Common myeloid progenitor, CD34-positive (primary cell): Measurements from ENCODE around the gene DENND10.

Experiments used
- CTCF ChIA-PET: fragments of 350-600 bp; sonication (Branson Sonifier 250); formaldehyde crosslinking; loops from one replicate; lab custom pipeline; 2021; ENCODE audit warnings: antibody characterized with exemption; lab: Charles Lee
- POLR2A ChIA-PET: fragments of 350-600 bp; sonication (Branson Sonifier 250); formaldehyde crosslinking; loops from one replicate; lab custom pipeline; 2021; ENCODE audit warnings: antibody characterized with exemption; lab: Charles Lee
- DNase-seq, 3 donors: peaks; one replicate each; pipeline versions ENCODE4 v3.0.0 to v3.0.0-alpha.2; 2013
- H3K27ac ChIP-seq, 2 experiments: 1 replicate in 1 of 2; 2 replicates in 1 of 2; pipeline ENCODE4 v1.7.0; 2013; ENCODE audit warnings: inconsistent platforms in 2 of 2, low read length in 2 of 2, mild to moderate bottlenecking in 2 of 2, low read depth in 1 of 2, moderate library complexity in 1 of 2; ENCODE audit not compliant: severe bottlenecking in 2 of 2, insufficient read depth in 1 of 2, poor library complexity in 1 of 2
- H3K27me3 ChIP-seq, 5 experiments: replicated peaks in 2 of 5; 1 replicate in 3 of 5; 2 replicates in 2 of 5; pipeline versions ENCODE4 v1.6.1 to v1.7.0; 2013; ENCODE audit warnings: low read length in 4 of 5, mild to moderate bottlenecking in 2 of 5, moderate library complexity in 2 of 5, inconsistent platforms in 1 of 5; ENCODE audit not compliant: insufficient read depth in 5 of 5, control insufficient read depth in 4 of 5
- H3K36me3 ChIP-seq, 4 experiments: 1 replicate in 2 of 4; 2 replicates in 2 of 4; pipeline versions ENCODE4 v1.6.1 to v1.7.0; 2013; ENCODE audit warnings: low read length in 3 of 4, control low read depth in 1 of 4, mild to moderate bottlenecking in 1 of 4; ENCODE audit not compliant: control insufficient read depth in 4 of 4, insufficient read depth in 4 of 4
- H3K4me1 ChIP-seq, 4 experiments: 1 replicate in 3 of 4; 2 replicates in 1 of 4; pipeline versions ENCODE4 v1.6.1 to v1.7.1; 2013; ENCODE audit warnings: low read length in 3 of 4, mild to moderate bottlenecking in 3 of 4, control low read depth in 1 of 4, inconsistent platforms in 1 of 4, moderate library complexity in 1 of 4; ENCODE audit not compliant: control insufficient read depth in 4 of 4, insufficient read depth in 4 of 4; ENCODE audit errors: control extremely low read depth in 1 of 4
- H3K4me3 ChIP-seq, 7 experiments: 1 replicate in 4 of 7; 2 replicates in 3 of 7; pipeline versions ENCODE4 v1.5.1 to v1.7.0; 2013; ENCODE audit warnings: mild to moderate bottlenecking in 7 of 7, low read length in 6 of 7, moderate library complexity in 6 of 7, inconsistent platforms in 2 of 7, low read depth in 2 of 7, control low read depth in 1 of 7; ENCODE audit not compliant: insufficient read depth in 4 of 7, control insufficient read depth in 1 of 7; ENCODE audit errors: extremely low read depth in 1 of 7
- H3K9me3 ChIP-seq, 5 experiments: 1 replicate in 4 of 5; 2 replicates in 1 of 5; pipeline versions ENCODE4 v1.6.1 to v1.7.1; 2013; ENCODE audit warnings: low read length in 4 of 5, mild to moderate bottlenecking in 2 of 5, inconsistent platforms in 1 of 5, low read depth in 1 of 5, moderate library complexity in 1 of 5; ENCODE audit not compliant: control insufficient read depth in 4 of 5, insufficient read depth in 2 of 5; ENCODE audit errors: control extremely low read depth in 1 of 5
- WGBS: methylation state at CpG from one replicate; pipeline ENCODE4 v1.1.5; 2013; ENCODE audit not compliant: insufficient coverage; 5-methylcytosine and 5-hydroxymethylcytosine counted together

The DENND10 gene

DNA sequence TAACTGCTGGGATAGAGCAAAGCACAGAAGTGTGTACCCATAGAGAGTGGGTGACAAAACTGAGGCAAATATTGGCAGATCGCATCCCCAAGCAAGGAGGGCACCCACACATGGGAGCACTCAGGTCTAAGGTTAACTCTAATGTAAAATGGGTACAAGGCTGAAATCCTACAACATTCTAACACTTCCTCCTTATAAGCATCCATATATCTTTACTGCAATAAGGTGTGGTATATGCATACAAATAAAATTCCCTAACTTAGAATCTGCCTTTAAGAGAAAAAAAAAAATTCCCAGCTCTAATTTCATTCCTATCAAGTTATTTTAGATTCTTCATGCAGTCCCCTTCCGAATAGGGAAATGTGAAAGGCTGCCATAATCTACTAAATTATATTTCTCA is 42.0 kb upstream of the DENND10 start:
- no peak for DNase-seq
- H3K36me3 ChIP-seq, result peaks cover 44 to 92% (median 70%) of the 10 kb centered on the region in 4 experiments
- H3K27me3 ChIP-seq, result no peaks in the 10 kb centered on the region
- no peak overlapping the region for H3K4me3 ChIP-seq
- no peaks in the 10 kb centered on the region for H3K4me1 ChIP-seq
- H3K27ac ChIP-seq, result no peak overlapping the region
- ChIA-PET CTCF (no interaction called here), POLR2A (no interaction called here)
- H3K9me3 ChIP-seq, result no peaks in the 10 kb centered on the region
- whole genome bisulfite sequencing, result no CpG with 5 or more reads among the region's 2 CpGs

DNA sequence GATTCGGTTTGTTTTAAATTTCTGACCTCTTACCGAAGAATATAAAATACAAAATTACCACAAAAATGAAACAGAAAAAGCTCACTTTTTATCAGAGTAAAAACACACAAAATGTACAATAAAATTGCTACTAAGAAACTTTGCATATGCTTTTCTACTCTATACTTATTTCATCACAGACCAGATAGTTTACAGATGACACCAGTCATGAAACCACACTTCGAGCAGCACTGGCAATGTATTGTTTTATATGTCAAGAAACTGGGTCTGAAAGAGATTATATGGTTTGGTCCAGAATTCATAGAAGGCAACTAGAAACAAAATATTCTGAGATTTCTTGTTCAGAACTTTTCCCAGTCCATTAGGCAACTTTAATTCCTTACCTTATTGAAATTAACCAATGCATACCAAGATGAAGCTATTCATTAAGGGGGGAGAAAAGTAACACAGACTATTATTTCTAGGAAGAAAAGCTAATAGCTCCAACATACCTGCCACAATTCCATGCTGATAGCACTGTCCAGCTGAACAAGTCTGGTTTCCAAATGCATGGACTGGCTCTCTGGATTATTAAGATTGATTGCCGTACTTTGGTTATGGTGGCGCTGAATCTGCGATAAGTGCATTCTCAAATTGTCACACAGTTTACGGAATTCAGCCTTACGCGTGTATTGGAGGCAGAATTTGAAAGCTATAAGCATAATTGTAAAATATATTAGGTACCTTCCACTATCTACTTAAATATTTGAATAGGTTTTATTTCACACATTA is 33.3 kb upstream of the DENND10 start:
- H3K4me1 ChIP-seq, result no peaks in the 10 kb centered on the region

DNA sequence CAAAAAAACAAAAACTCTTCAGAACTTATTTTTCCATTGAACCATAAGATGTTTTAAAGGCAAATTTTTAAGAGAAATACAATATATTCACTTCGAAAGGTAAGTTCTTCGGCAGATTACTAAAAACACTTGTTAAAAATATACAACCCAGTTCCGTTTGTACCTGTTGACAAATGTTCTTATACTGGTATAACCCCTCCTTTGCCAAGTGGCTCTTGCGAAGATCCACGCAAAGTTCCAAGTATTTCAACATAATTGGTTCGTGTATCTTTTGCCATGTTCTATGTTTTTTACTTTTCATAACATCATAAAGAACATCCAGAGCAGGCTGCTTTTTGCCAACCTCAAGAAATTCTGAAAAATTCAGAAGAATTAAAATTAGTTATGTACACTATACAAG is 30.3 kb upstream of the DENND10 start:
- H3K27ac ChIP-seq, result no peak overlapping the region
- peaks cover 24 to 62% (median 38%) of the 10 kb centered on the region in 4 experiments for H3K36me3 ChIP-seq
- H3K9me3 ChIP-seq, result no peaks in the 10 kb centered on the region
- DNase-seq, result no peak
- ChIA-PET POLR2A (no interaction called here), CTCF (no interaction called here)
- no peak overlapping the region for H3K4me3 ChIP-seq
- H3K27me3 ChIP-seq, result no peaks in the 10 kb centered on the region
- peaks cover 4 to 14% (median 10%) of the 10 kb centered on the region in 4 experiments for H3K4me1 ChIP-seq
- 100% methylated on average over 3 of the region's 6 CpGs for WGBS

More for the DNA sequence above, 33.3 kb upstream of the DENND10 start:
- Histone ChIP-seq H3K27ac (no peak overlapping the region), H3K27me3 (no peaks in the 10 kb centered on the region), H3K4me3 (no peak overlapping the region), H3K9me3 (no peaks in the 10 kb centered on the region), H3K36me3 (peaks cover 24 to 77% (median 57%) of the 10 kb centered on the region in 4 experiments)
- no peak for DNase-seq
- ChIA-PET CTCF (interaction anchor here (0.5 to 0.9 kb wide), 3 partner anchors 12 to 515 kb away, joined by 3 read pairs; no protein-coding TSS in a partner anchor), POLR2A (no interaction called here)
- WGBS, result 100% methylated on average over 3 of the region's 9 CpGs

DNA sequence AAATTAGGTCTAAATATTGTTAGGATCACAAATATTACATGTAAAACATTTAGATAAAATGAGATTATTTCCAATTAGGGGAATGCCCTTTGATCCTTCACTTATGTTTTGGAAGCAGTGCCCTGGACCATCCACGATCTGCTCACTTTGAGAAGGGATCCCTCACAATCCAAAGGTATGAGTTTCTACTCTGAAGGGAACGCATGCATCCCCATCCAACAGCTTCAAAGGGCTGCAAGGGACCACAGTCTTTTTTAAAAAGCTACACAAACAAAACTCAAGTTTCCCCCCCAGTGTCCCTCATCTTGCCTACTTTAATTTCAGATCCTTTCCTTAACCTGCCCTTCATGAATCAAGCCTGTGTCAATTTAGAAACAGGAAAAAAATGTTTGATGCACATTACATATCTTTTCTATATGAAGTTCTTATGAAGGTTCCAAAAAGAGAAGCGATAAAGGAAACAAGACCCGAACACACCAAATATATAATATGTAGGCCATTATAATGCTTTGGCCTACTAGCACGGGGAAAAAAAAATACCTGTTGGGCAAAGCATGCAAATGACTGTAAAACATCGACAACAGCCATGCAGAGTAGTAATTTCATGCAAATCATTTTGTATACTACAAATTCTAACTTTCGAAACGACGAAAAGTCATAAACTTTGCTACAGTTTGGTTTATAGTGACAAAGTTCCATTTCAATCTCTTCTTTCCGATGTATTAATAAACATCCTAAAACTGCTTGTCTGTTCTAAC is 25.3 kb upstream of the DENND10 start:
- WGBS, result 73% methylated on average over 7 of the region's 10 CpGs
- ChIA-PET CTCF (interaction anchor here (1.1 kb wide), 1 partner anchor 35 kb away, joined by 3 read pairs; no protein-coding TSS in a partner anchor), POLR2A (interaction anchor here (1.2 kb wide), 1 partner anchor 90 kb away, joined by 3 read pairs; no protein-coding TSS in a partner anchor)

DNA sequence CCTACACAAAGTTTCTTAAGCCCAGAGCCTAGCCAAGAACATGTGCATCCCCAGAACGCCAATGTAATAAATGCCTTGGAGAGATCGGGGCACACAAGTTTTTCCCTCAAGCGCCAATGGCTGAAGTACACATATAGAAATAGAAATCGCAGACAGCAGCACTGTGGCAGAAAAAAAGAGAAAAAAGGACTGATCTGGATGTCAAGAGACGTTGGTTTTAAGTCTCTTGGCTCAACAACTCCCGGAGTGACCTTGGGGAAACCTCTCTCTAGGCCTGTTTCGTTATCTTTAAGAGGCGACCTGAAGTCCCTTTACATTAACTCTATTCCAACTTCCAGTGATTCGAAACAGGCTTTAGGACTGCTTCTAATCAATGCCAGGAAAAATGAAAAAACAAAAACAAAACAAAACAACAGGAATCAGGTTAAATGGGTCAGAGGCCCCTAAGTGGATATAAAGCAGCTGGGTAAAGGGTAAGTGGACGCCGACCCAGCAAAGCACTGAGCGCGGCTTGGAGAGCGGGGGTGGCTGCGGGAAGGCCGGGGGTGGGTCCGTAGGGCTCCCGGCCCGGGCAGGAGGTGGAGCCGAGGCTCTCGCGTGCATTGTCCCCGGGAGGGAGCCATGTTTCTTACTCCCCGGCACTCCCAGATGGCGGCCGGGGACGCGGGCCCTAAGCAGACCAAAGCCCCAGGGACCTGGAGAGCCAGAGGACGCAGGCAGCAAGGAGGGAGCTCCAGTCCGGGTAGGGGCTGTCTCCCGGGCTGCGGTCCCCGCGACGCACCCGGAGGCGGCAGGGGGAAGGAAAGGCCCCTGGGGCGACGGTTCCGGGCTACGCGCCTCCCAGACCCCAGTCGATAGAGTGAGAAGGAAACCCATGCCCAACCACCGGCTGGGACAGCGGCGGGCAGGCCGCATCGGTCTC is 24.1 kb upstream of the DENND10 start:
- Histone ChIP-seq H3K4me3 (peak overlapping the region; percentile 82 to 98 (median 94)), H3K27me3 (no peaks in the 10 kb centered on the region), H3K9me3 (no peaks in the 10 kb centered on the region), H3K27ac (peak overlapping the region; percentile 97 to 99), H3K4me1 (peaks cover 17 to 39% (median 25%) of the 10 kb centered on the region in 4 experiments), H3K36me3 (peaks cover 0 to 16% (median 2%) of the 10 kb centered on the region in 4 experiments)
- CTCF ChIA-PET, result interaction anchor here (0.8 to 1.1 kb wide), 2 partner anchors 27 to 34 kb away, joined by 3 read pairs; no protein-coding TSS in a partner anchor
- POLR2A ChIA-PET, result interaction anchor here (1.2 kb wide), 1 partner anchor 89 kb away, joined by 3 read pairs; no protein-coding TSS in a partner anchor
- under 1% methylated on average over 42 of the region's 48 CpGs for WGBS
- peak; percentile 61 to 74 (median 67) for DNase-seq

More for the DNA sequence above, 25.3 kb upstream of the DENND10 start:
- Histone ChIP-seq H3K36me3 (peaks cover 0 to 21% (median 3%) of the 10 kb centered on the region in 4 experiments), H3K4me1 (peaks cover 17 to 38% (median 25%) of the 10 kb centered on the region in 4 experiments), H3K27ac (peak overlapping the region; percentile 97 to 99), H3K4me3 (peak overlapping the region in 6 of 7 experiments; percentile 82 to 98 (median 92)), H3K27me3 (no peaks in the 10 kb centered on the region), H3K9me3 (no peaks in the 10 kb centered on the region)
- no peak for DNase-seq

DNA sequence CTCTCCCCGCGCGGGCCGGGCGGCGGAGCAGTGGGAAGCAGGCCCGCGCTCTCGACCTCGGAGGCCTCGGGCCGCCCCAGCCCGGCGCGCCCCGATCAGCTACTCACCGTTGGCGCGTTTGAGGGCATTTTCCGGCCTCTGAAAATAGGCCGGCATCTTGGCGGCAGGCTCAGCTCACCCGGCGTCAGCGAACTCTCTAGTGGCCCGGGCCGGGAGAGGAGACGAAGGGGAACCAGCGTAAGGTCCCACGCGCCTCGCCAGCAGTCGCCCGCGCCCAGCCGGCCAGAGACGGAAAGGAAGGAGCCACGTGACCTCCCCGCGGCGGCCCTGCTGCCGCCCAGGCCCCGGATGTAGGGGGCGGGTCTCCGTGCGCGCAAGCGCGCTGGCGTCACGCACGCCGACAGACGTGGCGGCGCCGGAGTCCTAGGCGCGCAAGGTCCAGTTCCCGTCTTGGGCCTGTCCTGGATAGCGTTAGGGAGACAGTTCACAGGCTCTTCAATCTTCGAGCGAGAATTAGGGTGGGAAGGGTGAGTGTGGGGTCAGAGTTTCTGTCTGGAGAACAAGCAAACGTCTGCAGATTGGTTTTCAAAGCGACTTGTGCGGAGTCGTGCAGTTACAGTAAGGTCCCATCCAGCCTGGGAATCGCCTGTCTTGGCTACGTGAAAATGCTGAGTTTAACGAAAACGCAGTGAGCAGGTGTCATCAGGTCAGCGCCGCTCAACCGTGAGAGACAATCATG is 23.2 kb upstream of the DENND10 start, which contains the start of gene EIF3A:
TSS of gene EIF3A (minus strand) at position 297 of the 739 bp plus-strand sequence. CDS start at position 156, 141 bp downstream.
- H3K9me3 ChIP-seq, result no peaks in the 10 kb centered on the region
- H3K27ac ChIP-seq, result peak within 1 kb of the TSS; percentile 97 to 99
- 0% methylated on average over 71 of the region's 74 CpGs for WGBS
- DNase-seq, result peak; percentile 90 to 92 (median 92)
- peaks cover 0 to 16% (median 1%) of the 10 kb centered on the region in 4 experiments for H3K36me3 ChIP-seq
- peak within 1 kb of the TSS; percentile 82 to 98 (median 94) for H3K4me3 ChIP-seq
- H3K27me3 ChIP-seq, result no peaks in the 10 kb centered on the region
- POLR2A ChIA-PET, result no interaction called here
- peaks cover 17 to 45% (median 27%) of the 10 kb centered on the region in 4 experiments for H3K4me1 ChIP-seq
- CTCF ChIA-PET, result interaction anchor here (0.8 kb wide), 1 partner anchor 26 kb away, joined by 3 read pairs; no protein-coding TSS in a partner anchor
